BLaER1 treated with 17β-estradiol and CSF1 and Interleukin-3, amounts not matched to agents 10 nM and 100 nM (cell line): Measurements from ENCODE around the gene ADK.

ENCODE experiments used
- H3K27ac ChIP-seq, 11 experiments: shearing (Covaris generic); formaldehyde crosslinking; 2 replicates each; pipeline ENCODE4 v1.8.1; 2022
- H3K27me3 ChIP-seq, 11 experiments: shearing (Covaris generic); formaldehyde crosslinking; 2 replicates each; pipeline ENCODE4 v1.8.1; 2022
- H3K36me3 ChIP-seq, 11 experiments: shearing (Covaris generic); formaldehyde crosslinking; 2 replicates each; pipeline ENCODE4 v1.8.1; 2022
- H3K4me1 ChIP-seq, 10 experiments: shearing (Covaris generic); formaldehyde crosslinking; 2 replicates each; pipeline ENCODE4 v1.8.1; 2022
- H3K4me2 ChIP-seq, 11 experiments: shearing (Covaris generic); formaldehyde crosslinking; 2 replicates each; pipeline ENCODE4 v1.8.1; 2022
- H3K4me3 ChIP-seq, 10 experiments: shearing (Covaris generic); formaldehyde crosslinking; 2 replicates each; pipeline ENCODE4 v1.8.1; 2022
- H3K9ac ChIP-seq, 11 experiments: shearing (Covaris generic); formaldehyde crosslinking; 2 replicates each; pipeline ENCODE4 v1.8.1; 2022
- H3K9me3 ChIP-seq, 11 experiments: shearing (Covaris generic); formaldehyde crosslinking; replicated peaks in 1 of 11; 2 replicates each; pipeline ENCODE4 v1.8.1; 2022
- H4K20me1 ChIP-seq, 11 experiments: shearing (Covaris generic); formaldehyde crosslinking; 2 replicates each; pipeline ENCODE4 v1.8.1; 2022
- Cebpa-rat ChIP-seq, 11 experiments: shearing (Covaris generic); IDR thresholded peaks; 2 replicates each; pipeline ENCODE4 v1.8.1; 2022

Gene ADK

GRCh38 chr10:74582566-74582965 is 431.5 kb downstream of the ADK start:
- Histone ChIP-seq H3K9me3 (peaks cover 0 to 38% (median 27%) of the 10 kb centered on the region in 11 experiments), H3K9ac (no peak overlapping the region), H3K27me3 (no peaks in the 10 kb centered on the region), H4K20me1 (no peaks in the 10 kb centered on the region), H3K4me1 (peaks cover 40 to 44% (median 42%) of the 10 kb centered on the region in 10 experiments), H3K36me3 (peaks cover 13 to 23% (median 19%) of the 10 kb centered on the region in 11 experiments; a peak in 18 of 22 replicates), H3K27ac (no peak overlapping the region), H3K4me3 (no peak overlapping the region), H3K4me2 (no peak overlapping the region)
- TF ChIP-seq Cebpa-rat (IDR thresholded peaks at IDR 0.05) = no peak

DNA sequence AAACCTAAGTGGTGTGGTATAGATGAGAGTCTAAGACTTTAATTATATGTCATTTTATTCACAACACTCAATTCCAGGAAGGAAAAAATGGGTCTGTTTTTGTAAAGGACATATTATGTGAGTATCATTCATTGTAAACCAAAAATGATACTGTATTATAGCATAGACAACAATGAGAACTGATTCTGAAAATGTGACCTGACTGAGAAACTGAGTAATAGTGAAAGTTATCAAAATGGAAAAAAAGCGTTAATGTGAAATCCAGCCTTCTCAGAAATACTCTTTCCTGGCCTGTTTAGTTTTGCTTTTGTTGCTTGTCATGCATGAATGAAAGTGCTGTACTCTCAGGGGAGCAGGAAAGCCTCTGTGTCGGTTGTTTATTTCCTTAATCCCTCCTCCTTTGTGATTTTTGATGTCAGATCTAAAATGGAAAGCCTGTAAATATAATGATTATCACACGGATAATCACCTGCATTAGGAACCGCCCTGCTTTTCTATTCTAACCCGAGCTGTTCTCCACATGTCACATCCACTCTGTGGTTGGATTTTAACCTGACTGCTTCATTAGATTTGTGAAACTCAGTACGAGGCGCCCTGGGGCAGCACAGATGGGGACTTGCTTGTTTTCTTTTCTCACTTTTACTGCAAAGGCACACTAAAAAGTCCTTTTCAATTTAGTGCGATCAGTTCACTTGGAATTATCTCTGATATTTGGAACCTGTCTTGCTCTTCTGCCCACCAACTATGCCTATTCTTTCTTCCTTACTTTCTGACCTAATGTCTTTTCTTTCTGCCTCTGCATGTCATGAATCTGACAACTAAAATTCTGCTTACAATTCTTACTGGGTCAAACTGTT is 434.4 kb downstream of the ADK start:
- Histone ChIP-seq H3K27me3 (no peaks in the 10 kb centered on the region), H3K9ac (peak overlapping the region; percentile 42 to 71 (median 63); a peak in 21 of 22 replicates), H4K20me1 (no peaks in the 10 kb centered on the region), H3K27ac (peak overlapping the region in 10 of 11 experiments; percentile 43 to 78 (median 73); a peak in 20 of 22 replicates), H3K9me3 (peaks cover 0 to 17% (median 9%) of the 10 kb centered on the region in 11 experiments; a peak in 20 of 22 replicates), H3K4me2 (peak overlapping the region; percentile 69 to 87 (median 82)), H3K4me3 (peak overlapping the region in 9 of 10 experiments; percentile 35 to 57 (median 47); a peak in 17 of 20 replicates), H3K4me1 (peaks cover 55 to 73% (median 68%) of the 10 kb centered on the region in 10 experiments), H3K36me3 (peaks cover 0 to 7% (median 2%) of the 10 kb centered on the region in 11 experiments; a peak in 7 of 22 replicates)
- TF ChIP-seq Cebpa-rat (IDR thresholded peaks at IDR 0.05) = no peak

DNA sequence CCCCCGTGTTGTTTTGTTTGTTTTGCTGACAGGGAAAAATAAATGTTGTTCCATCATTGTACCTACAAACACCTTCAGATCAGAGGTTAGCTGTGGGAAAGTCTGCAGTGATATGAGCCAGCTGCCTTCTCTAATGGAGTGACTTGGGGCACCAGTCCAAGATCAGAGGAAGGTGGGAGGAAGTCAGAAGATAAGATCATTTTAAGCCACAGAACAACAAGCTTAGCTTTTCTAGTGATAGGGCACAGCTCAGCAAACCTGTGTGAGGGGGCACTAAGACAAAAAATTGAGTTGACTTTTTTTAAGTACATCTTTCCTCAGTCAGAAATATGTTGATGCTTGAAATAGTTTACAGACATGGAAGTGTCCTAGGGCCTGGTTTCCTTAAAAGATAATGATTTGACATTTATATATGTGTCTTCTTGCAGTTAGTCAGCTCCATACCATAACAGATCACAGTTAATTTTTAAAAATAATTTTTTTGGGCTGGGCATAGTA is 435.1 kb downstream of the ADK start:
- H3K9ac ChIP-seq = peak overlapping the region; percentile 42 to 71 (median 63); a peak in 20 of 22 replicates
- peaks cover 56 to 79% (median 69%) of the 10 kb centered on the region in 10 experiments for H3K4me1 ChIP-seq
- H4K20me1 ChIP-seq = no peaks in the 10 kb centered on the region
- H3K9me3 ChIP-seq = peaks cover 0 to 10% (median 2%) of the 10 kb centered on the region in 11 experiments; a peak in 8 of 22 replicates
- no peak for TF ChIP-seq Cebpa-rat (IDR thresholded peaks at IDR 0.05)
- H3K4me2 ChIP-seq = peak overlapping the region; percentile 69 to 87 (median 82)
- no peaks in the 10 kb centered on the region for H3K27me3 ChIP-seq
- H3K4me3 ChIP-seq = peak overlapping the region in 7 of 10 experiments; percentile 45 to 57 (median 47); a peak in 13 of 20 replicates
- peak overlapping the region in 10 of 11 experiments; percentile 43 to 78 (median 73); a peak in 20 of 22 replicates for H3K27ac ChIP-seq
- peaks cover 0 to 2% (median 0%) of the 10 kb centered on the region in 11 experiments; a peak in 5 of 22 replicates for H3K36me3 ChIP-seq

DNA sequence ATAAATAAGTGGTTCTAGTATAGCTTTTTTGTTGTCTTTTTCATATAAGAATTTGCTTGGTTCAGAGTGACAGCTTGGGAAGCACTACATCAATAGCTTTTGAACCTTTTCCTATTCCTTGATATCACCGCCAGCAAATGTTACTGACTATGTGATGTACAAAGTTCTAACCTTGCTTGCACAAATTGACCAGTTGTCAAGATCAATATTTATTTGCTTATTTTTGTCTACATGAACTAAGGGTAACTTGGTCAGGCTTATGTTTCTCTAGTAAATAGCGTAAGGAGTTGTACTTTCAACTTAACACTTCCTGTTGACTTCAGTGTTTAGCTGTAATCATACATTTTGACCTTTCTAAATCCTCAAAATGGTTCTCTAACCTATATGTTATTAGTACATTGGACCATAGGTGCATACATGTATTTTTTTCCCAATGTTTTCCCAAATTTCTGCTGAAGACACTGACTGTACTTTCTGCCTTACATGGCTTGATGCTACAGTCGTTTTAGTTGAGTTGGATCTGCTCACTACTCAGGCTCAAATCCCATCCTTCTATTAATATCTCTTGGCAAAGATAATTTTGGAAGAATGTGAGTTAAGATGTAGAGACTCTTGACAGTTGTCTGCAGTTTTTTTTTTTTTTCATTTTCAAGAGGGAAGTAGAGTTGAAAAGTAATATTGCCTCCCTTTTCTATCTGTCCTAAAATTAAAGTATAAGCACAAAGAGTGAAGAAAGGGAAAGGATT is 436.3 kb downstream of the ADK start:
- no peak overlapping the region for H3K9ac ChIP-seq
- peaks cover 0 to 12% (median 0%) of the 10 kb centered on the region in 11 experiments; a peak in 8 of 22 replicates for H3K36me3 ChIP-seq
- H3K4me3 ChIP-seq = no peak overlapping the region
- H3K4me1 ChIP-seq = peaks cover 56 to 87% (median 69%) of the 10 kb centered on the region in 10 experiments
- TF ChIP-seq Cebpa-rat (IDR thresholded peaks at IDR 0.05) = no peak
- peak overlapping the region in 5 of 11 experiments; percentile 1 to 22 (median 14); a peak in 6 of 22 replicates for H3K27ac ChIP-seq
- H3K4me2 ChIP-seq = peak overlapping the region; percentile 6 to 86 (median 71); a peak in 18 of 22 replicates
- H4K20me1 ChIP-seq = no peaks in the 10 kb centered on the region
- H3K9me3 ChIP-seq = no peaks in the 10 kb centered on the region
- no peaks in the 10 kb centered on the region for H3K27me3 ChIP-seq

DNA sequence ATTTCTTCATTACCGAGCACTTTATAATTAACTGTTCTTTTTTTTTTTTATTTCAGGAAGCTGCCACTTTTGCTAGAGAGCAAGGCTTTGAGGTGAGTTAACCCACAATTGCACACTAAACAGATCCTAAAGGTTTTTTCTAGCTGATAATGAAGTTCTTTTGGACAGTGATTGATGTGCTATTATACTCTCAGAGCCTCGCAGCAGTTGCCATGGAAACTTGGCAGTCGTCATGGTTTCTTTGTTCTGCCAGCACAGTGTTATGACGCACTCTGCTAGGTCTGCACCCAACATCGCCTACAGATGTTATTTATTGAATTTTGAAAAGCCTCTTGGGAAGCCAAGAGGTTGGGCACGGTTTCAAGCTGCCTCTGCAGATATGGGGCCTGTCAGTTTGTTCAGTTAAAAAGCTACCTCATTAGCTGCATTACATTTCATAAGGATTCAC is 438.2 kb downstream of the ADK start:
- Histone ChIP-seq H3K9ac (peak overlapping the region in 2 of 11 experiments; percentile 35 to 43; a peak in 4 of 22 replicates), H3K9me3 (no peaks in the 10 kb centered on the region), H3K36me3 (peaks cover 0 to 20% (median 8%) of the 10 kb centered on the region in 11 experiments; a peak in 11 of 22 replicates), H3K4me3 (no peak overlapping the region), H3K27ac (peak overlapping the region in 6 of 11 experiments; percentile 24 to 59 (median 50); a peak in 11 of 22 replicates), H3K4me2 (peak overlapping the region; percentile 23 to 71 (median 47); a peak in 19 of 22 replicates), H4K20me1 (no peaks in the 10 kb centered on the region), H3K4me1 (peaks cover 48 to 76% (median 59%) of the 10 kb centered on the region in 10 experiments), H3K27me3 (no peaks in the 10 kb centered on the region)
- TF ChIP-seq Cebpa-rat (IDR thresholded peaks at IDR 0.05) = no peak

GRCh38 chr10:74589851-74590250 is 438.8 kb downstream of the ADK start:
- Histone ChIP-seq H3K4me2 (peak overlapping the region in 10 of 11 experiments; percentile 7 to 71 (median 51); a peak in 17 of 22 replicates), H3K4me1 (peaks cover 42 to 70% (median 53%) of the 10 kb centered on the region in 10 experiments), H4K20me1 (no peaks in the 10 kb centered on the region), H3K27ac (peak overlapping the region in 7 of 11 experiments; percentile 5 to 59 (median 48); a peak in 13 of 22 replicates), H3K36me3 (peaks cover 0 to 20% (median 8%) of the 10 kb centered on the region in 11 experiments; a peak in 11 of 22 replicates), H3K9ac (peak overlapping the region in 1 of 11 experiments; percentile 35; a peak in 3 of 22 replicates), H3K9me3 (no peaks in the 10 kb centered on the region), H3K27me3 (no peaks in the 10 kb centered on the region), H3K4me3 (no peak overlapping the region)
- no peak for TF ChIP-seq Cebpa-rat (IDR thresholded peaks at IDR 0.05)

GRCh38 chr10:74593470-74593869 is 442.4 kb downstream of the ADK start:
- no peak overlapping the region for H3K4me3 ChIP-seq
- H3K9me3 ChIP-seq = no peaks in the 10 kb centered on the region
- H4K20me1 ChIP-seq = no peaks in the 10 kb centered on the region
- no peak overlapping the region for H3K9ac ChIP-seq
- H3K27ac ChIP-seq = no peak overlapping the region
- H3K4me1 ChIP-seq = peaks cover 20 to 49% (median 31%) of the 10 kb centered on the region in 10 experiments
- no peaks in the 10 kb centered on the region for H3K27me3 ChIP-seq
- 0 out of 22 replicates have a peak overlapping the region, but pooled peaks of 1 of the 11 experiments have one; percentile 4 for H3K4me2 ChIP-seq
- TF ChIP-seq Cebpa-rat (IDR thresholded peaks at IDR 0.05) = no peak
- H3K36me3 ChIP-seq = peaks cover 0 to 25% (median 12%) of the 10 kb centered on the region in 11 experiments; a peak in 12 of 22 replicates

GRCh38 chr10:74596713-74597112 is 445.7 kb downstream of the ADK start:
- no peak overlapping the region for H3K27ac ChIP-seq
- H3K9ac ChIP-seq = no peak overlapping the region
- H3K4me3 ChIP-seq = no peak overlapping the region
- TF ChIP-seq Cebpa-rat (IDR thresholded peaks at IDR 0.05) = no peak
- no peaks in the 10 kb centered on the region for H3K27me3 ChIP-seq
- peaks cover 2 to 20% (median 9%) of the 10 kb centered on the region in 11 experiments; a peak in 15 of 22 replicates for H3K36me3 ChIP-seq
- H3K4me1 ChIP-seq = peaks cover 9 to 29% (median 19%) of the 10 kb centered on the region in 10 experiments; a peak in 19 of 20 replicates
- no peak overlapping the region for H3K4me2 ChIP-seq
- H4K20me1 ChIP-seq = no peaks in the 10 kb centered on the region
- H3K9me3 ChIP-seq = no peaks in the 10 kb centered on the region
